CD14-positive monocyte (primary cell): Measurements from ENCODE around the gene GGTLC1. TPM values are rescaled to one million over a fixed set of nuclear protein-coding genes. Genes with fewer than 3 reads are reported as not detected.
A peak's percentile ranks its signal among the peaks of the same experiment; 100 is the strongest.
"Not testable (repeated sequence)": the region's sequence is repeated elsewhere in the genome, so short reads cannot be mapped to it uniquely, and the experiment has no call there.

ENCODE experiments used
- DNase-seq, 3 donors: peaks; one replicate each; pipeline ENCODE4 v3.0.0-alpha.2; 2011 to 2022
- H2AFZ ChIP-seq: 2 replicates; pipeline ENCODE4 v1.6.0; 2012; ENCODE audit warnings: mild to moderate bottlenecking, low read depth, low read length, inconsistent platforms; ENCODE audit not compliant: insufficient read depth, poor library complexity, severe bottlenecking
- H3K27ac ChIP-seq, 2 donors: 1 replicate in 1 of 2; 2 replicates in 1 of 2; pipeline ENCODE4 v1.5.1; 2012 to 2013; ENCODE audit warnings: low read length in 2 of 2, control low read depth in 1 of 2, inconsistent platforms in 1 of 2, low read depth in 1 of 2, mild to moderate bottlenecking in 1 of 2
- H3K27me3 ChIP-seq, 2 donors: one replicate each; pipeline versions ENCODE4 v1.6.0 to v1.6.1; 2011 to 2013; ENCODE audit warnings: low read length in 2 of 2; ENCODE audit not compliant: control insufficient read depth in 2 of 2, insufficient read depth in 2 of 2
- H3K36me3 ChIP-seq, 2 donors: replicated peaks in 1 of 2; 1 replicate in 1 of 2; 2 replicates in 1 of 2; pipeline versions ENCODE4 v1.5.1 to v1.6.1; 2012 to 2013; ENCODE audit warnings: low read length in 2 of 2, control low read depth in 1 of 2, inconsistent platforms in 1 of 2, mild to moderate bottlenecking in 1 of 2; ENCODE audit not compliant: insufficient read depth in 2 of 2, control insufficient read depth in 1 of 2
- H3K4me1 ChIP-seq, 2 donors: 1 replicate in 1 of 2; 2 replicates in 1 of 2; pipeline versions ENCODE4 v1.5.1 to v1.6.1; 2012 to 2013; ENCODE audit warnings: low read length in 2 of 2, control low read depth in 1 of 2, inconsistent platforms in 1 of 2, mild to moderate bottlenecking in 1 of 2, moderate library complexity in 1 of 2; ENCODE audit not compliant: insufficient read depth in 2 of 2, control insufficient read depth in 1 of 2
- H3K4me2 ChIP-seq: replicated peaks from 2 replicates; pipeline ENCODE3; 2012; ENCODE audit warnings: low read length, moderate library complexity, mild to moderate bottlenecking; ENCODE audit not compliant: poor library complexity, severe bottlenecking; ENCODE audit errors: extremely low read depth
- H3K4me3 ChIP-seq, 3 experiments: fragments of 200-600 bp in 1 of 3; sonication (generic) in 1 of 3; replicated peaks in 1 of 3; 1 replicate in 2 of 3; 2 replicates in 1 of 3; pipeline ENCODE4 v1.5.1; 2011 to 2013; ENCODE audit warnings: low read length in 3 of 3, mild to moderate bottlenecking in 3 of 3, control low read depth in 2 of 3, low read depth in 2 of 3, inconsistent platforms in 1 of 3, moderate library complexity in 1 of 3
- H3K79me2 ChIP-seq: 2 replicates; pipeline ENCODE4 v1.6.0; 2012; ENCODE audit warnings: mild to moderate bottlenecking, control low read depth, inconsistent platforms, low read length, moderate library complexity; ENCODE audit not compliant: insufficient read depth
- H3K9ac ChIP-seq: 2 replicates; pipeline ENCODE4 v1.6.0; 2017; ENCODE audit warnings: low read length, mild to moderate bottlenecking; ENCODE audit not compliant: insufficient read depth, poor library complexity, severe bottlenecking
- H3K9me3 ChIP-seq, 2 donors: replicated peaks in 1 of 2; 1 replicate in 1 of 2; 2 replicates in 1 of 2; pipeline versions ENCODE4 v1.5.1 to v1.6.1; 2012 to 2013; ENCODE audit warnings: low read length in 2 of 2, control low read depth in 1 of 2; ENCODE audit not compliant: control insufficient read depth in 1 of 2, insufficient read depth in 1 of 2
- H4K20me1 ChIP-seq: 2 replicates; pipeline ENCODE4 v1.6.0; 2012; ENCODE audit warnings: mild to moderate bottlenecking, low read length, control low read depth, moderate library complexity; ENCODE audit not compliant: insufficient read depth
- H3K27ac Mint-ChIP-seq, 7 donors: one replicate each; pipeline ENCODE4 v1.8.0; 2020; ENCODE audit warnings: mild to moderate bottlenecking in 7 of 7, mixed read lengths in 7 of 7, moderate library complexity in 6 of 7, inconsistent platforms in 2 of 7
- H3K27me3 Mint-ChIP-seq, 3 donors: one replicate each; pipeline ENCODE4 v1.8.0; 2021 to 2022; ENCODE audit warnings: low read depth in 3 of 3, mild to moderate bottlenecking in 3 of 3, mixed read lengths in 3 of 3, moderate library complexity in 3 of 3, inconsistent platforms in 1 of 3
- H3K36me3 Mint-ChIP-seq, 2 donors: one replicate each; pipeline ENCODE4 v1.8.0; 2020; ENCODE audit warnings: mixed read lengths in 2 of 2, inconsistent platforms in 1 of 2, mild to moderate bottlenecking in 1 of 2
- H3K4me1 Mint-ChIP-seq: one replicate; pipeline ENCODE4 v1.8.0; 2020; ENCODE audit warnings: mild to moderate bottlenecking, mixed read lengths
- H3K4me3 Mint-ChIP-seq, 2 donors: one replicate each; pipeline ENCODE4 v1.8.0; 2020; ENCODE audit warnings: mild to moderate bottlenecking in 2 of 2, mixed read lengths in 2 of 2, moderate library complexity in 1 of 2
- H3K9me3 Mint-ChIP-seq, 7 donors: one replicate each; pipeline ENCODE4 v1.8.0; 2020 to 2022; ENCODE audit warnings: mixed read lengths in 7 of 7, mild to moderate bottlenecking in 6 of 7, moderate library complexity in 6 of 7, inconsistent platforms in 2 of 7
- WGBS: methylation state at CpG from one replicate; pipeline ENCODE4 v1.1.5; 2013; ENCODE audit warnings: missing lambda C conversion rate; ENCODE audit not compliant: insufficient coverage; 5-methylcytosine and 5-hydroxymethylcytosine counted together
- intact Hi-C, 2 donors: fragments of 100-400 bp; cut with micrococcal nuclease; formaldehyde crosslinking; loops; one replicate each; pipeline versions ENCODE4 v1.15.0 to v1.15.1; 2023
- polyA plus RNA-seq, 3 donors: library from polyadenylated mRNA; depleted of rRNA in 1 of 3; unstranded in 2 of 3; stranded (reverse) in 1 of 3; fragments of 300-500 nt in 2 of 3; fragments of >200 nt in 1 of 3; fragmentation: Illumina TruSeq in 2 of 3; gene quantifications; 1 replicate in 2 of 3; 2 replicates in 1 of 3; pipeline ENCODE4 v1.2.3, GENCODE V29; 2012 to 2021
- TF ChIP-seq, protein P1 (sequence below): fragments of 200-600 bp; IDR thresholded peaks from one replicate; pipeline ENCODE4 v1.8.0; 2022; ENCODE audit warnings: antibody characterized with exemption, mild to moderate bottlenecking

The GGTLC1 gene
- polyA plus RNA-seq, 3 donors = not detected

DNA sequence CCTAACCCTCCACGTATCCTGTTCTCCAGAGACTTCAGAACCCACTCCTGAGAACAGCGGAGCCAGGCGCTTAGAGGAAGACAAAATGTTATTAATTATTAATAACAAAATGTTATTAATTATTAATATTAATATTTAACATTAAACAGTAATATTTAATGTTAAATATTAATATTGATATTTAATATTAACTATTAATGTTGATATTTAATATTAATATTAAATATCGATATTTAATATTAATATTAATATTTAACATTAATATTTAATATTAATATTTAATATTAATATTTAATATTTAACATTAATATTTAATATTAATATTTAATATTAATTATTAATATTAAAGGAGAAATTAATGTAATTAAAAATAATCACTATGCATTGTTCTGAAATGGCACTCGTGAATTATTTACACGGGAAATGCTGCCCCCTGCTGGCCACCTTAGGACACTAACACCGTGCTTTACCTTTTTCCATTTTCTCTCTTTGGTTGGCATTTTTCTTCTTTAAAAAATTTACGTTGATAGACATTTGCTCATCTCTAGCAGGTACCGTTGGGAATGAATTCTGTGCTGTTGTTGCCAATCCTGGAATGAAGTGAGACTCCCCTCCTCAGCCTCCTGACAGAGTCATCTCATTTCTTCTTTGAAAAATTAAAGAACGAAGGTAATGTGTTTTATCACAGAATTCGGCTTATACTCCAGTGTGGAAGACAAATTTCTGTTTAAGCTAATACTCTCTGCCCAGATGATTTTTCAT lies 7.5 kb upstream of the GGTLC1 start:
- intact Hi-C loops = loop anchor here in 1 of 2 donors (5.0 kb wide), 1 partner anchor 329 kb away; no protein-coding TSS in a partner anchor
- Mint-ChIP-seq H3K27me3 (peaks cover 2 to 5% (median 4%) of the 10 kb centered on the region in 3 donors), H3K36me3 (no peaks in the 10 kb centered on the region), H3K4me3 (no peak overlapping the region), H3K9me3 (no peaks in the 10 kb centered on the region), H3K27ac (no peak overlapping the region), H3K4me1 (no peaks in the 10 kb centered on the region)
- Histone ChIP-seq H3K79me2 (no peaks in the 10 kb centered on the region), H3K27me3 (no peaks in the 10 kb centered on the region), H3K4me3 (no peak overlapping the region), H3K27ac (no peak overlapping the region), H3K9me3 (no peaks in the 10 kb centered on the region), H3K4me2 (no peak overlapping the region), H4K20me1 (no peaks in the 10 kb centered on the region), H2AFZ (no peak overlapping the region), H3K9ac (no peak overlapping the region), H3K36me3 (no peaks in the 10 kb centered on the region), H3K4me1 (no peaks in the 10 kb centered on the region)
- TF ChIP-seq, protein P1, sequence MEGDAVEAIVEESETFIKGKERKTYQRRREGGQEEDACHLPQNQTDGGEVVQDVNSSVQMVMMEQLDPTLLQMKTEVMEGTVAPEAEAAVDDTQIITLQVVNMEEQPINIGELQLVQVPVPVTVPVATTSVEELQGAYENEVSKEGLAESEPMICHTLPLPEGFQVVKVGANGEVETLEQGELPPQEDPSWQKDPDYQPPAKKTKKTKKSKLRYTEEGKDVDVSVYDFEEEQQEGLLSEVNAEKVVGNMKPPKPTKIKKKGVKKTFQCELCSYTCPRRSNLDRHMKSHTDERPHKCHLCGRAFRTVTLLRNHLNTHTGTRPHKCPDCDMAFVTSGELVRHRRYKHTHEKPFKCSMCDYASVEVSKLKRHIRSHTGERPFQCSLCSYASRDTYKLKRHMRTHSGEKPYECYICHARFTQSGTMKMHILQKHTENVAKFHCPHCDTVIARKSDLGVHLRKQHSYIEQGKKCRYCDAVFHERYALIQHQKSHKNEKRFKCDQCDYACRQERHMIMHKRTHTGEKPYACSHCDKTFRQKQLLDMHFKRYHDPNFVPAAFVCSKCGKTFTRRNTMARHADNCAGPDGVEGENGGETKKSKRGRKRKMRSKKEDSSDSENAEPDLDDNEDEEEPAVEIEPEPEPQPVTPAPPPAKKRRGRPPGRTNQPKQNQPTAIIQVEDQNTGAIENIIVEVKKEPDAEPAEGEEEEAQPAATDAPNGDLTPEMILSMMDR = peak; percentile 82
- 40% methylated on average over 5 of the region's 11 CpGs for WGBS
- DNase-seq = peak; percentile 30 to 41 (median 40)

DNA sequence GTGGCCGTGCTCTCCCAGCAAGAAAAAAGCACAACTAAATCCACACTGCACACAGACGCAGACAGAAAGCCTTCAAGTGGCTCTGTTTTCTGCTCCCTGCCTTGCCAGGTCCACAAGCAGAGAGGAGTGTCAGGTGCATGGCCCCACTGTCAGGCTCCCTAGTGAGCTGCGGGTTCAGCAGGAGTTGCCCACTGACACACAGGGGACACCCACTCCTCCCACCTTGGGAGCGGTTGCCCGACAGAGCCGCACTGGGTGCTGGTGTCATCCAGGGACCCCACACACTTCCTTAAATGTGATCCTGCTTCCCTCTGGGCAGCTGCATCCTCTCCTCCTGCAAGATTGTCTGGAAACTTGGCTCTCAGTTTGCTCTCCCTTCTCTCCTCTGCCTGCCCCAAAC lies 6.7 kb upstream of the GGTLC1 start:
- not testable (repeated sequence) for H3K4me2 ChIP-seq, H3K4me3 Mint-ChIP-seq, H3K4me1 ChIP-seq, H3K36me3 ChIP-seq, H3K9ac ChIP-seq, H4K20me1 ChIP-seq, H3K9me3 ChIP-seq, H3K4me3 ChIP-seq, H3K4me1 Mint-ChIP-seq, H3K27me3 Mint-ChIP-seq, H3K79me2 ChIP-seq, H3K27me3 ChIP-seq, H3K27ac ChIP-seq, DNase-seq, H3K36me3 Mint-ChIP-seq, H2AFZ ChIP-seq, H3K9me3 Mint-ChIP-seq
- intact Hi-C loops = loop anchor here in 1 of 2 donors (5.0 kb wide), 1 partner anchor 328 kb away; no protein-coding TSS in a partner anchor
- peak overlapping the region in 1 of 7 donors; percentile 37 for H3K27ac Mint-ChIP-seq
- 93% methylated on average over 5 of the region's 6 CpGs for WGBS

DNA sequence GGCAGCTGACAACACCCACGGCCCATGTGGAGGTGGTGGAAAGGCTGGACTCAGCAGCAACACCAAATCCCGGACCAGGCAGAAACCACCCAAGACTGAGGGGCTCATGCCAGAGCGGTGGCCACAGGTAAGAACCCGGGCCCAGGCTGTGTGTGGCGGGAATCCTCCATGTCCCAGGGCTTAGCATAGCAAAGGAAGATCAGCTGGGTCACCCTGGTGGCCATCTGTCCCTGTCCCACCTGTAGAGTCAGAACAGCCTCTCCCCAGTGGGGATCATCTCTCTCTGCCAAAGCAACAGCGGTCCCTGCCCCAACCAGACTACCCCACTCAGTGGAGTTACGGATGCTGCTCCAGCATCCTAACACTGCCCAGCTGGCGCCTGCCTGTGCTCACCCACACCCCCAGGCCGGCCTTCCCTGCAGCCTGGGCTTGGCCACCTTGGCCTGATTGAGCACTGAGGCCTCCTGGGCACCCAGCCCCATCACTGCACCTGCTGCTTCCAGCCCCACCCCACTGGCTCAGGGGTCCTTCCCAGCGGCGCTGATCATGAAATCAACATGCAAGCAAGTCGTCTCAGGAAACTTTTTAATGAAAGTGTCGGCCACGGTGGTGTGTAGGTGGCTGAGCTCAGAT lies 5.5 kb upstream of the GGTLC1 start:
- DNase-seq, H3K4me1 Mint-ChIP-seq, H3K4me3 ChIP-seq, H3K27me3 Mint-ChIP-seq, H3K9me3 ChIP-seq, H3K9ac ChIP-seq, H4K20me1 ChIP-seq, H3K4me2 ChIP-seq, intact Hi-C loops, H3K9me3 Mint-ChIP-seq, H3K27me3 ChIP-seq, H3K79me2 ChIP-seq, H3K36me3 ChIP-seq, H3K4me3 Mint-ChIP-seq, H3K27ac Mint-ChIP-seq, H2AFZ ChIP-seq, H3K4me1 ChIP-seq, H3K36me3 Mint-ChIP-seq, H3K27ac ChIP-seq: not testable (repeated sequence)
- WGBS = 94% methylated on average over 2 of the region's 14 CpGs

DNA sequence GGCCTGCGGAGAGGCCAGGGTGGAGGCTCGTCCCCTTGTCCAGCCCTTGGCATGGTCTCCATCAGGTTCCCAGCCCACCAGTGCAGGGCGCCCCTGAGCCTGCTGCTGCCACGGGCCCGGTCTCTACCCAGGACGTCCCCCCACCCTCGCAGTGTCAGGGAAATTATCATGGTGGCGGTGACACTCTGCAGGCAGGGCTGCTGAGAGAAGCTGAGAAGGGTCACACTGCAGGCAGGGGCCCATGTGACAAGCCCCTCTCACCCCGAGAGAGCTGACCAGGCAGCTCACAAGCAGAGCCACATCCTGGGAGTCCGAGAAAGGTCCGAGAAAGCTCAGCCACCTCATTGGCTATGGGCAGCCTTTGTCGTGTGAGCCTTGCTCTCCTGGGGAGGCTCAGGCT lies 4.9 kb upstream of the GGTLC1 start:
- H3K27ac ChIP-seq, H3K9ac ChIP-seq, H3K9me3 ChIP-seq, H3K4me3 ChIP-seq, H3K27ac Mint-ChIP-seq, H3K4me1 Mint-ChIP-seq, DNase-seq, H2AFZ ChIP-seq, H3K36me3 Mint-ChIP-seq, H3K4me2 ChIP-seq, H3K27me3 ChIP-seq, H4K20me1 ChIP-seq, H3K36me3 ChIP-seq, intact Hi-C loops, H3K9me3 Mint-ChIP-seq, H3K4me3 Mint-ChIP-seq, H3K4me1 ChIP-seq, H3K27me3 Mint-ChIP-seq, H3K79me2 ChIP-seq: not testable (repeated sequence)
- 95% methylated on average over 10 of the region's 12 CpGs for WGBS
